Measurements from ENCODE around the gene ZNF611.
"Not testable (repeated sequence)": the region's sequence is repeated elsewhere in the genome, so short reads cannot be mapped to it uniquely, and the experiment has no call there.

DNA sequence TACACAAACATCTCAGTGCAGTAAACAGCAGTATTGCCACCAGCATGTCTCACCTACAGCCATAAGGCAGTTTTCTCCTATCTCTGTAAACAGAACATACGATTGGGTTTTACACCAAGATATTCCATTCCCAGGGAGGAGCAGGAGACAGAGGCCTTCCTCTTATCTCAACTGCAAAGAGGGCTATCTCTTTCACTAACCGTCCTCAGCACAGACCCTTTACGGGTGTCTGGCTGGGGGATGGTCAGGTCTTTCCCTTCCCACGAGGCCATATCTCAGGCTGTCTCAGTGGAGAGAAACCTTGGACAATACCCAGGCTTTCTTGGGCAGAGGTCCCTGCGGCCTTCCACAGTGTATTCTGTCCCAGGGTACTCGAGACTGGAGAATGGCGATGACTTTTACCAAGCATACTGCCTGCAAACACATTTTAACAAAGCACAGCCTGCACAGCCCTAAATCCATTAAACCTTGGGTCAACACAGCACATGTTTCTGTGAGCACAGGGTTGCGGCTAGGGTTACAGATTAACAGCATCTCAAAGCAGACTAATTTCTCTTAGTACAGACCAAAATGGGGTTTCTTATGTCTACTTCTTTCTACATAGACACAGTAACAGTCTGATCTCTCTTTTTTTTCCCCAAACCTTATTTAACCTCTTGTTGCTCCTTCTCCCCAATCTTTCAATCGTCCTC is 10.8 kb downstream of the ZNF611 start:
- TF ChIP-seq, protein P1, sequence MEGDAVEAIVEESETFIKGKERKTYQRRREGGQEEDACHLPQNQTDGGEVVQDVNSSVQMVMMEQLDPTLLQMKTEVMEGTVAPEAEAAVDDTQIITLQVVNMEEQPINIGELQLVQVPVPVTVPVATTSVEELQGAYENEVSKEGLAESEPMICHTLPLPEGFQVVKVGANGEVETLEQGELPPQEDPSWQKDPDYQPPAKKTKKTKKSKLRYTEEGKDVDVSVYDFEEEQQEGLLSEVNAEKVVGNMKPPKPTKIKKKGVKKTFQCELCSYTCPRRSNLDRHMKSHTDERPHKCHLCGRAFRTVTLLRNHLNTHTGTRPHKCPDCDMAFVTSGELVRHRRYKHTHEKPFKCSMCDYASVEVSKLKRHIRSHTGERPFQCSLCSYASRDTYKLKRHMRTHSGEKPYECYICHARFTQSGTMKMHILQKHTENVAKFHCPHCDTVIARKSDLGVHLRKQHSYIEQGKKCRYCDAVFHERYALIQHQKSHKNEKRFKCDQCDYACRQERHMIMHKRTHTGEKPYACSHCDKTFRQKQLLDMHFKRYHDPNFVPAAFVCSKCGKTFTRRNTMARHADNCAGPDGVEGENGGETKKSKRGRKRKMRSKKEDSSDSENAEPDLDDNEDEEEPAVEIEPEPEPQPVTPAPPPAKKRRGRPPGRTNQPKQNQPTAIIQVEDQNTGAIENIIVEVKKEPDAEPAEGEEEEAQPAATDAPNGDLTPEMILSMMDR (IDR thresholded peaks at IDR 0.05) = not testable (repeated sequence)
- not testable (repeated sequence) for TF ChIP-seq SIN3A (IDR thresholded peaks at IDR 0.05; ENCODE audit: borderline replicate concordance, insufficient read depth, low read depth, low read length); REST (IDR thresholded peaks at IDR 0.05; ENCODE audit: insufficient read depth in 1 of 2, low read depth in 2 of 2, low read length in 1 of 2); POLR2AphosphoS5 (IDR thresholded peaks at IDR 0.05; ENCODE audit: low read depth, low read length); TCF7L2 (IDR thresholded peaks at IDR 0.05; ENCODE audit: low read depth, low read length)
